KBM-7 (cell line): Measurements from ENCODE around the gene FRMD8.
"Not testable (repeated sequence)": the region's sequence is repeated elsewhere in the genome, so short reads cannot be mapped to it uniquely, and the experiment has no call there.

Source experiments
- DNase-seq: peaks from one replicate; pipeline ENCODE4 v3.0.0-alpha.2; 2015
- in situ Hi-C: fragments of 300-500 bp; cut with MboI; formaldehyde crosslinking; loops from 2 replicates; pipeline ENCODE4 v1.14.3; 2020; ENCODE audit warnings: low sequenced_read_pairs, low pct_unique_long_range_greater_than_20kb, mixed read lengths

FRMD8 gene

DNA sequence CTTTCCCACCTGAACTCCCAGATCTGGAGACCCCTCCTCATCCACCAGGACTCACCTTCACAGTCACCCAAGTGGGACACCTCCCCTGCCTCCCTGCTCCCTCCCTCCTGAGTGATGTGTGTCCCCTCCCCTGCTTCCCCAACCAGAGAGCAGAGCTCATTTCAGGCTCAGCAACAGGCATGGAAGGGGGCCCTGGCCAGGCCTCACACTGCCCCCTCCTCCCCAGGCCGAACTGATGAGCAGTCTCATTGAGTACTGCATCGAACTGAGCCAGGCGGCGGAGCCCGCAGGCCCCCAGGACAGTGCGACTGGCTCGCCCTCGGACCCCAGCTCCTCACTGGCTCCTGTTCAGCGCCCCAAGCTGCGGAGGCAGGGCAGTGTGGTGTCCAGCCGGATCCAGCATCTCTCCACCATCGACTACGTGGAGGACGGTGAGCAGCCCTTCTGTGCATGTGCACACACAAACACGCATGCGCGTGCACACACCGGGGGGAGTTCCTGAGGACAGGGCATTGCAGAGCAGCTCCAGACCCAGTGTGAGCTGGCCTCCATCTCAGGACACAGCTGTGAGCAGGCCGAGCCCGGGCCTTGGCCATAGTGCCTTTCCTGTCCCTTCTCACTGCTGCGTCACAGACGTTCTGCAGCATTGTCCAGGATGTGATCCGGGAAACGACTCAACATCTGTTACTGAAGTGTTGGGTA lies 18.4 kb downstream of the FRMD8 start:
- no peak for DNase-seq
- in situ Hi-C loops = no loop called here

DNA sequence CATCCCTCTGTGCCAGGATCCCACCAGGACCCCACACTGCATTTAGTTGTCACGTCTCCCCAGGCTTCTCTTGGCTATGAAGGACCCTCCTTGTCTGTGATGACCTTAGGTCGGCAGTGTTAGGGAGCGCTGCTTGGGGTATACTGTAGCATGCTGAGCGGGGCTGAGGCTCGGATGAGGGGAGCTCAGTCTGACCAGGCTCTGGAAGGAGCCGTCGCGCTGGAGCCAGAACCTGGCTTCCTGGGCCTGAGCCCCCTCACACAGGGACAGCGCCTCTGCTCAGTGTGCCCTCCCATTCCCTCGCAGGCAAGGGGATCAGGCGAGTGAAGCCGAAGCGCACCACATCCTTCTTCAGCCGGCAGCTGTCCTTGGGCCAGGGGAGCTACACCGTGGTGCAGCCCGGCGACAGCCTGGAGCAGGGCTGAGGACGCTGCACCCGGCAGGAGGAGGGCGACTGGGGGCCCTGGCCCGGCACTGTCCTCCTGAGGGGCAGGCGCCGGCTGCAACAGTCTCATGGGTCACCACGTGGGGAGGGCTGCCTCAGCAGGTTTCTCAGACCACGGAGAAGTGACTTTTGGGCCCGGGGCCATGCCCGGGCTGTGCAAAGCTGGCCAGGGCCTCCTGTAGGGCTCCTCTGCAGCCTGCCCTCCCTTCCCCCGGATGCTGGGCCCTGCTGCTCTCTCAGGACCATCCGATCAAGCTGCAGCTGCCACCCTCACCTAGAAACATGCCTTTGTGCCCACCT lies 24.7 kb downstream of the FRMD8 start:
- in situ Hi-C loops = no loop called here
- no peak for DNase-seq

DNA sequence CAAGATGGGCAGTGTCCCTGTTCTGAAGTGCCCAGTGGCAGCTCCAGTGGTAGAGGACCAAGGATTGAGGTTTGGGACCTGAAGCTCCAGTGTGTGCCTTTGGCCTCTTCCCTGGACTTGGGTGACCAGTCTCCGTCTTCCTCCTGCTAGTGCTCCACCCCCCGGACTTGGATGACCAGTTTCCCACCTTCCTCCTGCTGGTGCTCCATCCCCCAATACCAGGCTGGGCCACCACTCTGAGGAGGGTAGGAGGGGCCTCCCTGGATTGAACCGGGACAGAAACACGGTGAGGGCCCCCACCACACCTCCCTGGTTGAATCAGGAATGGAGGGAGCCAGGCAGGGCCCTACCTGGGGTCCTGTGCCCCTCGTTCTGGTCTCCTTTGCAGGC lies 25.2 kb downstream of the FRMD8 start:
- DNase-seq = no peak
- in situ Hi-C loops = no loop called here

DNA sequence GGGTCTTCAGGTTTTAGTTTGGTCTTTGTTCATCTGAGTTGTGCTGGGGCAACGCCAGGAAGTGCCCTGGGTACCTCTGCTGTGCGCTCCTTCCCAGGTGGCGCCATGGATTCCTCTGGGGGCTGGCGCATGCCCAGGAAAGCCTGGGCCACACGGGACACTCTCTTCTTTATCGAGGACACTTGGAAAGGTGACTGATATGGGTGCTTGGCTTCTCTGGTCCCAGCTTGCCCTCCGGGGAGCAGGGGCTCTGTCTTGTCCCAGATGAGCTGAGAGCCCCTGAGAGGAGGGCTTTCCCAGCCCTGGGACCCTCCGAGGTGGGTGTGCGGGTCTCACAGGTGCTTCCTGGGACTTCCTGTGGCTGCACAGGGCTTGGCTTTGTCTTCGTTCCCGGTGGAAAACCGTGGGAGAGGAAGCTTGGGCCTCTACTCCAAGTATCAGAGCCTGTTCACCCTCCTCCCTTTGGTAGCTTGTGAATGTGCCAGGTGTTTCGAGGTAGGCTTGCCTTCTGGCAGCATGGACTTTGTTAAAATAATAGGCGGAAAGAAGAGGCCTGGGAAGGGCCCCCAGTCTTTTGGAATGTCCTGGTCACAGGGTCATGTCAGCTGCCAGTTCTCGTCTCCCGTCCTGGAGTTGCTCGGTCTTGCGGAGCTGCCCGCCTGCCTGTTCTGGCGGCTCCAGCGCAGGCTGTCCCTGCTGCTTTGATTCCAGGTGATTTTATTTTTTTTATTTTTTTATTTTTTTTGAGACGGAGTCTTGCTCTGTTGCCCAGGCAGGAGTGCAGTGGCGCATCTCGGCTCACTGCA lies 26.0 kb downstream of the FRMD8 start:
- DNase-seq = no peak
- in situ Hi-C loops = no loop called here

DNA sequence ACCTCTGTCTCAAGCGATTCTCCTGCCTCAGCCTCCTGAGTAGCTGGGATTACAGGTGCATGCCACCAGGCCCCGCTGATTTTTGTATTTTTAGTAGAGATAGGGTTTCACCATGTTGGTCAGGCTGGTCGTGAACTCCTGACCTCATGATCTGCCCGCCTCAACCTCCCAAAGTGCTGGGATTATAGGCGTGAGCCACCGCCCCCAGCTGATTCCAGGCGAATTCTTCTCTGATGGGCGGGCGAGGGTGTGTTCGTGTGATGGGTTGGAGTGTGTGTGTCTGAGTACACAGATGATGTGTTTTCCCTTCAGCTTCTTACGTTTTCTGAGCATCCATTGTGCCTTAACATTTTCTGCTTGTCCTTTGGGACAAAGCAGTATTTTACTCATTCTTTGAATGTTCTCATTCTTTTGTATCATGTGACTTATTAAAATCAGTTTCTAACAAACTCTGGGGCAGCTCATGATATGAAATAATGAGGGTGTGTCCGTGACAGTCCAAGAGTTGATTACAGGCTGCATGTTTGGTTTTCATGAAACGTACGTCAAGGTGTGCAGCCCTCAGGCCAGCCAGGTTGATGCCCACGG lies 26.7 kb downstream of the FRMD8 start:
- in situ Hi-C loops, DNase-seq: not testable (repeated sequence)

DNA sequence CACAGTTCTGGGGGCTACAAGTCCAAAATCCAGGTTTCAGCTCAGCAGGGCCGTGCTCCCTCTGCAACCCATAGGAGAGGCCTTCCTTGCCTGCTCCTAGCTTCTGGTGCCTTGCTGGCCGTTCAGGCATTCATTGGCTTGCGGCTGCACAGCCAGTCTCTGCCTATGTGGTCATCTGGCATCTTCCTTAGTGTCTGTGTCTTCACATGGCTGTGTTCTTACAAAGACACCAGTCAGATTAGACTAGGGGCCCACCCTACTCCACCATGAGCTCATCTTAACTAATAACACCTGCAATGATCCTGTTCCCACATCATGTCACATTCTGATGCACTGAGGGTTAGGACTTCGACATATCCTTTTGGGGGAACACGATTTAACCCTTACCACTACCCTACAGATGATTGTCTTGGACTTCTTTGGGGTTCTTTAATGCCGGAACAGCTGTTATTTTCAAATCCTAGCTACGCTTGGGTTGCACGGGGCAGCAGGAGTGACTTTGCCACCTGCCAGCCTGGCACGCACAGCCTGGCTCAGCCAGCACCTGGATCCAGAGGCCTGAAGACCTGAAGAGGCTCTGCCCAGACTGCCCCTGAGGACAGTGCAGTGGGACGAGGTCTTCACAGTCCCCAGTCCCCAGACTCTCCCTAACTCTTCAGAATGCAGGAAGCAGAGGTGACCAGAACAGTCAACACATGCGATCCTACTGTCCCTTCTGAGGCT lies 28.5 kb downstream of the FRMD8 start:
- in situ Hi-C loops = no loop called here
- DNase-seq = no peak

DNA sequence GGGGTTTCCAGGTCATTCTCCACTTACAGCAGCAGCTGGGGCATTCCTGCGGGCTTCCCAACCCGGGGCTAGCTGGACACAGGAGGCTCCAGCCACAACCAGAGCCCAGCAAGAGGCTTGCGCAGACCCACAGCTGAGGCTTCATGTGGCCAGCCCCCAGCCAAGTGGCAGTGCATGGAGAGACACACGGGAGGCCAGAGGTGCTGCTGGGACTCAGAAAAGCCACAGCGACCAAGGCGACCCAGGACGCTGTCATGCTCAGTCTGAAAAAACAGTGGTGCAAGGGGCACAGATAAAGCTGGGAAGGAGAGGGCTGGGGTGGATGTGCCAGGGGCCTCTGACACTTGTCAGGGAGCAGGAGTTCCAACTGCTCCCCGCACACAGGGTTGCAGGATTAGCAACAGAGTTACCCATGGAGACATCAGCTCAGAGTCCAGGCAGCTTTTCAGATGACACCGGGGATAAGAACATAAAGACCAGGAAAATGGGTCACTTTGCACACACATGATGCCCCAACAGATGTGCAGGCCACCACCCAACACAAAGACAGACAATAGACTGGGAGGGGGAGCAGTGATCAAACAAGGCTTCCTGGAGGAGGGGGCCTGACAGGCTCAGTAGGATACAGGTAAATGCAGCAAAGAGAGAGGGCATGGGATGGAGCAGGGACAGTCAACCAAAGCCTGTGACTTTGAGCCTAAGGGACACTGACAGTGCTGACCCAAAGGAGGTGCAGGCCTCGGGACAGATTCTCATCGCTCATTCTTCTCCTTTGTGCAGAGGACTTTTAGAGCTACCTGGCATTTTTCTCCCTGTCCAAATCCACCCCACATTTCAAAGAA lies 29.3 kb downstream of the FRMD8 start:
- in situ Hi-C loops = no loop called here
- DNase-seq = no peak

DNA sequence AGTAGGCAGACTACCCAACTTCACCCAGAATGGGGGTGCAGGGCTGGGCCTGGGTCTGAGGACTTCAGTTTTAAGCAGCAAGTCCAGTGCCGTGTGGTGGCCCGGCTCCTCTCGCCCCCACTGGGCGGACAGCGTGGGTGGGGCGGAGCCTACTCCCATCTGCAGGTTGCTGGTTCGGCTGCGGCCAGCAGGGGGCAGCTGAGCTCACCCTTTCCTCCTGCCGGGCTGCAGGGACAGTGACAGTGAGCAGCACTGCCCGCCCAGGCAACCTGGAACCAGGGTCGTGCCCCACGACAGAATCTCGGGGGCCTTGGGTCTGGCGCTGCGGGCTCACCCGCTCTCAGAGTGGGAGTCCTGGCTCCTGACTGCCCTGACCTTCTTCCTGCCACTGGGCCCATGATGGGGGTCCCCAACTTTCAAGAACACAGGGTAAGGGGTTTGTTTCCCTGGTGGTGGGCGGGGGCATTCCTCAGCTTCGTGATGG lies 29.9 kb downstream of the FRMD8 start:
- peak; percentile 94 for DNase-seq
- in situ Hi-C loops = no loop called here

DNA sequence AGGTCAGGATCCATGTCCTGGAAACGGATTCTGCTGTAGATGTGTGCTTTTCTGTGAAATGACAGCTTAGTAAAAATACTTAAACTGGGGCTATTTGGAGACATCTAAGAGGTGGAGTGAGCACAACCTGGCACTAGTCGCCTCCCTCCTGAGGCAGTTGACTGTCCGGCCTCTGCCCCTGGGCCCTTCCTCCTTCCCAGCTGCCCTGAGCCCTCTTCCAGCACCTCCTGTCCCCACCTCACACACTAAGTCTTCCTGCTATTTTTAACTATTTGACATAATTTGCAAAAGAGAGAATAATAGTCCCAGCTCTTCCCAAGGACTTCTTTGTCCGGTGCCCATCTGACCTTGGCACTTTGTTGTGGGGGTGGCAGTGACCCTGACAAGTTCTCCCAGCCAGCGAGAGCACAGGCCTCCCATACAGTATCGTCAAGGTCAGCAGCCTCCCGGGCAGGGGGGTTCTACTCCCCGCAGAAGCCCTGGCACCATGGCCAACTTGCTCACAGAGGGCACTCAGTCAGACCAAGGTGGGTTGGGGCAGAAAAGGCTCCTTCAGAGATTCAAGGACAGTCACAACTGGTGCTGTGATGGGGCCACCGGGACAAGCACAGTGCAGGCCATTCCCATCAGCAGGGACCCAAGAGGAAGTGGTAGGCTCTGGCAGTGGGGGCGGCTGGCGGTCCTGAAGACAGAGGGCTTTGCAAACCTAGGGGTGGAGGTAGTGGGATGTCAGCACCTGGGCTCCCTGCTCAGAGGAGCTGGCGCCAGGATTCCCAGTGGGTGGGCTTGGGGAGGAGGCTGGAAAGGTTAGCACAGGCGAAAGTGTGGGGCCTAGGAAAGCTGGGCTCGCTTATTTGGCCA lies 30.6 kb downstream of the FRMD8 start:
- peak; percentile 69 for DNase-seq
- in situ Hi-C loops = no loop called here

DNA sequence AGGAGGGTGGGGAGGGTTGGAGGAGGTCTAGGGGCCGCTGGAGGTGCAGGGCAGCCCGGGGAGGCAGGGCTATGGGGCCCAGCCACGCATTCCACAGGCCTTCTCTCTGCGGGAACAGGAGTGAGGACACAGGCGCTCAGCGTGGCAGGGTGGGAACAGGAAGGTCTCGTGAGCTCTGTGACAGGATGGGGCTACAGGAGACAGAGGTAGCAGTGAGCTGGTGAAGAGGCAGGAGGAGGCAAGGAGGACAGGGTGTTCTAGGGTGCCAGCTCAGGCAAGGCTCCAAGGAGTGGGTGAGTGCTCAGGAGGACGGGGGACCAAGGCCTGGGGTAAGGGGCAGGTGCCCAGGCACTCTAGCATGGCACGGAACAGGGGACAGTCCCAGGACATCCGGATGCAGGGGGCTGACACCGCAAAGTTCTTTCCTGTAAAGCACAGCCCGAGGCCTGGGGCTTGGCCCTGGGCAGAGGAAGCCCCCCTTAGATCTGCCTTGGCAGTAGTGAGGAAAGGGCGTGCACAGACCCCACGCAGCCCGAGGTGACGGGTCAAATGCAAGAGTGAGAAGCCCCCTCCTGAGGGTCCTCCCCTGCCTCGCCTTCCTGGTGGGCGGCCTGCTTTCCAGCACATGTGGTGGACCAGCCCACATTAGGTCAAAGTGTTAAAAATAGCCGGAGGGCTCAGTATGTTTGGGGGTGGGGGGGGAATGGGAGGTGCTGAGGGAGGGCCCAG lies 31.4 kb downstream of the FRMD8 start:
- DNase-seq = peak; percentile 46
- in situ Hi-C loops = no loop called here

DNA sequence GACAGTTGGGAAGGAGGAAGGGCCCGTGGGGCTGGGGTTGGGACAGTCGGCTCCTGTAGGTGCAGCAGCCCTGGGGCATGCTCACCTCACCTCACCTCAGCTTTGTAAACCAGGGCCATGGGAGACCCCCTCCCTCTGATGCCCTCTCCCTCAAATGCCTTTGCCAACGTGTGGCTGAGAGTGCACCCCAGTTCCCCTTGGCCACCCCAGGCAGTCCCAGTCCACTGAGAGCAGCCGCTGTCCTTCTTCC lies 31.9 kb downstream of the FRMD8 start:
- in situ Hi-C loops = no loop called here
- DNase-seq = no peak

DNA sequence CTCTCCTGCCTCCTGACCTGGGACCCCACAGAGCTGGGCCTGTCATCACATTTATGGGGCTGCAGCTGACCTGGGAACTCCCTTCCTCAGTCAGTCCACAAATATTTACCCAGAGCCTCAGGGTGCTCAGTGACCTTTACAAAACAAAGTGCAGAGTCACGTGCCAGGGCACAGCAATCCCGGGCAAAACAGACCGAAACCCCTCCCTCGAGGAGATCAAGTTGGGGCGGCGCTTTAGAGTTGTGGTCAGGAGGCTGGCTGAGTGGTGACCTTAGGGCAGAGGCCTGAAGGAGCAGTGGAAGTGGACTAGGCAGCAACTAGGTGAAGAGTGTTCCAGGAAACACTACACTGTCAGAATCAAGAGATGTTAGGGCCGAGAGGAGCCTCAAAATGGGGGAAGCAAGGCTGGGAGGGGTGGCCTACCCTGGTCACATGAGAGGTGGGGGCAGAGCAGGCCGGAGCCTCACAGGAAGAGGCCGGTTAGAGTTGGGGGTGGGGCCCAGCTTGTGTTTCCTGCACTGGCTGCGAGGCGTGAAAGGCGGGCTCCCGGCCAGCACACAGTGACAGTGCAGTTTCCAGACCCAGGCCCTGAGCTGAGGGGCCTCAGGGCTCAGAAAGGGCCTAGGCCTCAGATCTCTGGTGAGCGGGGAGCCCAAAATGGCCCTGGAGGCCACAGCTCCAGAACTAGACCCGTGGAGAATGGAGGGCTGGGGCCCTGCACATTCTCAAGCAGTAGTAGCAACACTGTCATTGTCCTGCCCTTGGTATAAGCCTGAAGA lies 32.4 kb downstream of the FRMD8 start:
- in situ Hi-C loops = no loop called here
- DNase-seq = peak; percentile 99

DNA sequence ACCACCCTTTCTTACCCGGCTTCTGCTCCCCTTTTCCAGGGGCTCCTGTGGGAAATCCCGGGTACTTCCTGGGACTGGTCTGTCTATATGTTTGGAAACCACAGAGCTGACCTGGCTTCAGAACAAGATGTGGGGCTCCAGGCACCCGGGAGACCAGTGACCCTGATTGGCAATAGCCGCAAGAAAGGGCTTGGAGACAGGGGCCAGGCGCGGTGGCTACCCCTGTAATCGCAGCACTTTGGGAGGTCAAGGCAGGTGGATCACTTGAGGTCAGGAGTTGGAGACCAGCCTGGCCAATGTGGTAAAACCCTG lies 33.0 kb downstream of the FRMD8 start:
- no peak for DNase-seq
- in situ Hi-C loops = no loop called here

DNA sequence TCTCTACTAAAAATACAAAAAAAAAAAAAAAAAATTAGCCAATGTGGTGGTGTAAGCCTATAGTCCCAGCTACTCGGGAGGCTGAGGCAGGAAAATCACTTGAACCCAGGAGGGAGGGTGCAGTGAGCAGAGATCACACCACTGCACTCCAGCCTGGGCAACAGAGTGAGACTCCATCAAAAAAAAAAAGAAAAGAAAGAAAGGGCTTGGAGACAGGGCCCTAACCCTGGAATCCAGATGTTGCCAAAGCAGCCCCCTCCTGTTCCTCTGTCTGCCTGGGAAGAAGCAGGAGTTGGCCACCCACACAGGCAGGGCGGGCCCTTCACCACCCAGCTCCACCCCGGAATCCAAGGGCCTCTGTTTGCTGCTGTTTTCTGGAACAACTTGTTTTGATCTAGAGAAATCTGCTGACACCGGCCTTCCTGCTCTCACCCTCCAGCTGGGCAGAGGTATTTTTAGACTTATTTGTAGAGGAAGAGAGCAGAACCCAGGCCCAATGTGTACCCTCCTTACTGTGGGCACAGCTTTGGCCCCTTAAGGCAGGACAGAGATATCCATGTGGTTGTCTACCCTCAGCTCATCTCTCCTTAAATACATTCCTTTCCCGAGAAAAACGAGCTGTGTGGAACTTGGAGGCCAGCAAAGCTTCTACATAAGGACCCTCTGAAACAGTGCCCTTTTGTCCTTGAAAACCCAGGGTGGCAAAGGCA lies 33.5 kb downstream of the FRMD8 start:
- in situ Hi-C loops = no loop called here

DNA sequence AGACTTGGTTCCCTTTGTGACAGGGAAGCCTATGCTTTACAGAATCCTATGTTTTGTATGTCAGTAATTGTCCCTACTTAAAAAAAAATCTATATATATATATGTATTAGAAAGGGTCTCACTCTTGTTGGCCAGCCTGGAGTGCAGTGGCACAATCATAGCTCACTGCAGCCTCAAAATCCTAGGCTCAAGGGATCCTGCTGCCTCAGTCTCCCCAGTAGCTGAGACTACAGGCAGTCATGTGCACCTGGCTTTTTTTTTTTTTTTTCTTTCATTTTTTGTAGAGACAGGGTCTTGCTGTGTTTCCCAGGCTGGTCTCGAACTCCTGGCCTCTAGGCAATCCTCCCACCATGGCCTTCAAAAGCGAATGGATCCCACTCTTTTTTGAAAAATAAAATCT lies 34.1 kb downstream of the FRMD8 start:
- no peak for DNase-seq
- in situ Hi-C loops = no loop called here

More for the DNA sequence above, 33.5 kb downstream of the FRMD8 start:
- DNase-seq = peak; percentile 91
